KMS-11 (cell line): ENCODE measurements around the gene ANO10.

Experiments
- H2AFZ ChIP-seq: fragments of 200-600 bp; sonication (generic); 2 replicates; pipeline ENCODE4 v1.6.1; 2016; ENCODE audit warnings: antibody characterized with exemption, mixed run types, low read depth
- H3K27ac ChIP-seq: fragments of 200-600 bp; sonication (generic); 2 replicates; pipeline ENCODE4 v1.6.1; 2016; ENCODE audit warnings: mild to moderate bottlenecking, mixed run types
- H3K27me3 ChIP-seq: fragments of 200-600 bp; sonication (generic); 2 replicates; pipeline ENCODE4 v1.6.1; 2017; ENCODE audit warnings: mild to moderate bottlenecking, low read depth, mixed run types, moderate library complexity; ENCODE audit not compliant: insufficient read depth
- H3K36me3 ChIP-seq: fragments of 200-600 bp; sonication (generic); 2 replicates; pipeline ENCODE4 v1.6.1; 2017; ENCODE audit warnings: mild to moderate bottlenecking, mixed run types; ENCODE audit not compliant: insufficient read depth
- H3K4me1 ChIP-seq: fragments of 200-600 bp; sonication (generic); 2 replicates; pipeline ENCODE4 v1.6.1; 2016; ENCODE audit warnings: mild to moderate bottlenecking, low read depth, mixed run types; ENCODE audit not compliant: poor library complexity, severe bottlenecking
- H3K4me2 ChIP-seq: fragments of 200-600 bp; sonication (generic); 2 replicates; pipeline ENCODE4 v1.7.0; 2016; ENCODE audit warnings: mild to moderate bottlenecking, mixed run types
- H3K4me3 ChIP-seq: fragments of 200-600 bp; sonication (generic); IDR thresholded peaks from 2 replicates; pipeline ENCODE4 v1.6.1; 2017; ENCODE audit warnings: low read depth, low read length, mixed read lengths; ENCODE audit not compliant: insufficient read depth
- H3K79me2 ChIP-seq: fragments of 200-600 bp; sonication (generic); 2 replicates; pipeline ENCODE4 v1.6.1; 2016; ENCODE audit warnings: low read depth, mixed run types; ENCODE audit not compliant: insufficient read depth
- H3K9ac ChIP-seq: fragments of 200-600 bp; sonication (generic); 2 replicates; pipeline ENCODE4 v1.6.1; 2016; ENCODE audit warnings: mild to moderate bottlenecking, mixed run types
- H4K20me1 ChIP-seq: fragments of 200-600 bp; sonication (generic); 2 replicates; pipeline ENCODE4 v1.6.1; 2016; ENCODE audit warnings: mild to moderate bottlenecking, mixed run types; ENCODE audit not compliant: insufficient read depth
- CTCF ChIP-seq: fragments of 200-600 bp; sonication (generic); conservative IDR thresholded peaks from 2 replicates; pipeline ENCODE4 v1.6.1; 2017; ENCODE audit warnings: low read depth, mild to moderate bottlenecking, antibody characterized with exemption, low read length, moderate library complexity, mixed read lengths

ANO10 gene

GRCh38 chr3:43353923-43354670 lies 267.7 kb downstream of the ANO10 start:
- no peaks in the 10 kb centered on the region for H3K36me3 ChIP-seq
- H4K20me1 ChIP-seq, result no peaks in the 10 kb centered on the region
- H3K79me2 ChIP-seq, result no peaks in the 10 kb centered on the region
- H3K27me3 ChIP-seq, result no peaks in the 10 kb centered on the region
- H3K4me2 ChIP-seq, result no peak overlapping the region
- H3K4me3 ChIP-seq, result no peak overlapping the region
- H3K4me1 ChIP-seq, result no peaks in the 10 kb centered on the region
- H3K27ac ChIP-seq, result no peak overlapping the region
- TF ChIP-seq CTCF, result no peak
- H3K9ac ChIP-seq, result no peak overlapping the region
- H2AFZ ChIP-seq, result no peak overlapping the region

GRCh38 chr3:43353393-43353792 lies 268.4 kb downstream of the ANO10 start:
- no peak overlapping the region for H3K4me2 ChIP-seq
- TF ChIP-seq CTCF, result no peak
- H3K9ac ChIP-seq, result no peak overlapping the region
- no peak overlapping the region for H3K27ac ChIP-seq
- H3K4me1 ChIP-seq, result no peaks in the 10 kb centered on the region
- H3K4me3 ChIP-seq, result no peak overlapping the region
- H3K36me3 ChIP-seq, result no peaks in the 10 kb centered on the region
- H2AFZ ChIP-seq, result no peak overlapping the region
- no peaks in the 10 kb centered on the region for H4K20me1 ChIP-seq
- H3K79me2 ChIP-seq, result no peaks in the 10 kb centered on the region
- H3K27me3 ChIP-seq, result no peaks in the 10 kb centered on the region

- Histone ChIP-seq H3K36me3 (no peaks in the 10 kb centered on the region), H3K27ac (no peak overlapping the region)
- no peak for TF ChIP-seq CTCF
These were observed 272.1 kb downstream of the ANO10 start for GRCh38 chr3:43349716-43350115.

GRCh38 chr3:43348852-43349574 lies 272.8 kb downstream of the ANO10 start:
- Histone ChIP-seq H3K4me2 (no peak overlapping the region), H3K27ac (no peak overlapping the region), H3K9ac (no peak overlapping the region), H3K4me1 (peaks cover 17% of the 10 kb centered on the region), H2AFZ (no peak overlapping the region), H4K20me1 (no peaks in the 10 kb centered on the region), H3K36me3 (no peaks in the 10 kb centered on the region), H3K4me3 (no peak overlapping the region), H3K27me3 (no peaks in the 10 kb centered on the region), H3K79me2 (no peaks in the 10 kb centered on the region)
- TF ChIP-seq CTCF, result no peak

More at GRCh38 chr3:43349716-43350115, 272.1 kb downstream of the ANO10 start:
- no peaks in the 10 kb centered on the region for H3K79me2 ChIP-seq
- H2AFZ ChIP-seq, result no peak overlapping the region
- H3K4me1 ChIP-seq, result peaks cover 17% of the 10 kb centered on the region
- no peak overlapping the region for H3K4me3 ChIP-seq
- no peak overlapping the region for H3K4me2 ChIP-seq
- no peak overlapping the region for H3K9ac ChIP-seq
- H3K27me3 ChIP-seq, result no peaks in the 10 kb centered on the region
- H4K20me1 ChIP-seq, result no peaks in the 10 kb centered on the region
